Ascending aorta (tissue), 2 donors: ENCODE measurements around the gene SLC22A23. TPM values are rescaled to one million over a fixed set of nuclear protein-coding genes. Genes with fewer than 3 reads are reported as not detected.

Source experiments
- DNase-seq, 2 donors: peaks; one replicate each; pipeline ENCODE4 v3.0.0-alpha.2; 2019; ENCODE audit warnings: low spot score in 2 of 2
- H3K27ac ChIP-seq, 2 donors: fragments of 200-600 bp; sonication (generic); one replicate each; pipeline ENCODE4 v1.5.1; 2016 to 2017; ENCODE audit warnings: mild to moderate bottlenecking in 1 of 2
- H3K27me3 ChIP-seq: fragments of 200-600 bp; sonication (generic); one replicate; pipeline ENCODE4 v1.5.1; 2017
- H3K36me3 ChIP-seq, 2 donors: fragments of 200-600 bp; sonication (generic); one replicate each; pipeline ENCODE4 v1.5.1; 2016
- H3K4me1 ChIP-seq, 2 donors: fragments of 200-600 bp; sonication (generic); one replicate each; pipeline ENCODE4 v1.5.1; 2016 to 2017; ENCODE audit warnings: mild to moderate bottlenecking in 1 of 2
- H3K4me3 ChIP-seq, 2 donors: fragments of 200-600 bp; sonication (generic); one replicate each; pipeline ENCODE4 v1.5.1; 2016 to 2017; ENCODE audit warnings: mild to moderate bottlenecking in 1 of 2
- H3K9me3 ChIP-seq, 2 donors: fragments of 200-600 bp; sonication (generic); one replicate each; pipeline ENCODE4 v1.5.1; 2016
- CTCF ChIP-seq, 3 experiments: fragments of 200-600 bp in 2 of 3; fragments of 450-650 bp in 1 of 3; sonication (generic) in 2 of 3; IDR thresholded peaks; one replicate each; pipeline ENCODE4 v1.5.1; 2016 to 2019; ENCODE audit warnings: antibody characterized with exemption in 3 of 3, mild to moderate bottlenecking in 1 of 3, moderate library complexity in 1 of 3
- intact Hi-C: fragments of 100-400 bp; cut with DNase I; formaldehyde crosslinking; loops from one replicate; pipeline ENCODE4 v1.15.1; 2023
- total RNA-seq: library from RNA; depleted of rRNA; stranded (reverse); fragments of >200 nt; gene quantifications from one replicate; pipeline ENCODE4 v1.1.0, GENCODE V29; 2016

Gene SLC22A23
- total RNA-seq, 1 donor from 2014 or later = 42.0 TPM

- H3K27ac ChIP-seq = no peak overlapping the region
- DNase-seq = no peak
- no peaks in the 10 kb centered on the region for H3K4me1 ChIP-seq
- no peak for TF ChIP-seq CTCF (IDR thresholded peaks at IDR 0.05)
- H3K9me3 ChIP-seq = no peaks in the 10 kb centered on the region
- H3K4me3 ChIP-seq = no peak overlapping the region
- H3K36me3 ChIP-seq = no peaks in the 10 kb centered on the region
- H3K27me3 ChIP-seq = no peaks in the 10 kb centered on the region
- intact Hi-C loops = loop anchor here (10.0 kb wide), 1 partner anchor 535 kb away; no protein-coding TSS in a partner anchor
These were observed 7.0 kb downstream of the SLC22A23 start for GRCh38 chr6:3449750-3450305.

- Histone ChIP-seq H3K36me3 (no peaks in the 10 kb centered on the region), H3K9me3 (no peaks in the 10 kb centered on the region), H3K4me1 (no peaks in the 10 kb centered on the region), H3K4me3 (no peak overlapping the region), H3K27ac (no peak overlapping the region), H3K27me3 (no peaks in the 10 kb centered on the region)
- no peak for DNase-seq
- intact Hi-C loops = no loop called here
- no peak for TF ChIP-seq CTCF (IDR thresholded peaks at IDR 0.05)
These were observed 7.5 kb downstream of the SLC22A23 start for GRCh38 chr6:3449321-3449720.

GRCh38 chr6:3447005-3447404 is 9.8 kb downstream of the SLC22A23 start:
- H3K27me3 ChIP-seq = no peaks in the 10 kb centered on the region
- H3K27ac ChIP-seq = no peak overlapping the region
- intact Hi-C loops = no loop called here
- no peak overlapping the region for H3K4me3 ChIP-seq
- DNase-seq = no peak
- H3K4me1 ChIP-seq = no peaks in the 10 kb centered on the region
- H3K9me3 ChIP-seq = no peaks in the 10 kb centered on the region
- H3K36me3 ChIP-seq = no peaks in the 10 kb centered on the region
- TF ChIP-seq CTCF (IDR thresholded peaks at IDR 0.05) = no peak

GRCh38 chr6:3446184-3446583 is 10.7 kb downstream of the SLC22A23 start:
- Histone ChIP-seq H3K9me3 (no peaks in the 10 kb centered on the region), H3K4me1 (no peaks in the 10 kb centered on the region), H3K27me3 (no peaks in the 10 kb centered on the region), H3K36me3 (no peaks in the 10 kb centered on the region), H3K4me3 (no peak overlapping the region), H3K27ac (no peak overlapping the region)
- TF ChIP-seq CTCF (IDR thresholded peaks at IDR 0.05) = no peak
- DNase-seq = no peak
- intact Hi-C loops = no loop called here

- H3K4me1 ChIP-seq = no peaks in the 10 kb centered on the region
- H3K4me3 ChIP-seq = no peak overlapping the region
- no peaks in the 10 kb centered on the region for H3K27me3 ChIP-seq
- no peaks in the 10 kb centered on the region for H3K36me3 ChIP-seq
- TF ChIP-seq CTCF (IDR thresholded peaks at IDR 0.05) = no peak
- no peak for DNase-seq
- H3K27ac ChIP-seq = no peak overlapping the region
- no peaks in the 10 kb centered on the region for H3K9me3 ChIP-seq
- intact Hi-C loops = no loop called here
These were observed 12.4 kb downstream of the SLC22A23 start for GRCh38 chr6:3444276-3445088.
